PC-3 (cell line): ENCODE measurements around the gene MAD1L1. TPM values are rescaled to one million over a fixed set of nuclear protein-coding genes. Genes with fewer than 3 reads are reported as not detected.
A peak's percentile ranks its signal among the peaks of the same experiment; 100 is the strongest.

Experiments used
- ATAC-seq: fragments of 200-7000 bp; cut with Tn5 transposase; 2 replicates; pipeline ENCODE4 v1.9.1; 2020; ENCODE audit warnings: mild to moderate bottlenecking, moderate library complexity
- BruUV-seq: library from RNA; stranded (reverse); fragments of 400-500 nt; replicated peaks from 2 replicates; lab custom pipeline; 2021; lab: Mats Ljungman, UMichigan
- CTCF ChIA-PET: fragments of 300-600 bp; sonication (Branson Sonifier 250); formaldehyde crosslinking; loops from one replicate; lab custom pipeline; 2022; ENCODE audit warnings: antibody characterized with exemption; lab: Charles Lee
- POLR2A ChIA-PET: fragments of 300-600 bp; sonication (Branson Sonifier 250); formaldehyde crosslinking; loops from one replicate; lab custom pipeline; 2022; ENCODE audit warnings: antibody characterized with exemption; ENCODE audit not compliant: unreplicated experiment; lab: Charles Lee
- DNase-seq: peaks from one replicate; pipeline ENCODE4 v3.0.0-alpha.2; 2015
- H2AFZ ChIP-seq: fragments of 300-600 bp; sonication (generic); 2 replicates; pipeline ENCODE4 v1.6.0; 2016; ENCODE audit warnings: antibody characterized with exemption, low read length
- H3F3A ChIP-seq: fragments of 300-600 bp; sonication (generic); one replicate; pipeline ENCODE4 v1.6.0; 2017; ENCODE audit warnings: antibody characterized with exemption, low read length, control low read depth, mild to moderate bottlenecking; ENCODE audit not compliant: unreplicated experiment
- H3K27ac ChIP-seq: fragments of 300-600 bp; sonication (generic); 2 replicates; pipeline ENCODE4 v1.5.1; 2016; ENCODE audit warnings: mild to moderate bottlenecking, low read length
- H3K27me3 ChIP-seq: fragments of 300-600 bp; sonication (generic); 2 replicates; pipeline ENCODE4 v1.6.1; 2016; ENCODE audit warnings: low read length, mixed read lengths
- H3K36me3 ChIP-seq: fragments of 300-600 bp; sonication (generic); 2 replicates; pipeline ENCODE4 v1.6.1; 2016; ENCODE audit warnings: low read depth, mixed run types, low read length, mixed read lengths
- H3K4me1 ChIP-seq: fragments of 300-600 bp; sonication (generic); 2 replicates; pipeline ENCODE4 v1.5.1; 2016; ENCODE audit warnings: low read length; ENCODE audit not compliant: insufficient read depth
- H3K4me2 ChIP-seq: fragments of 300-600 bp; sonication (generic); 2 replicates; pipeline ENCODE4 v1.6.0; 2016; ENCODE audit warnings: low read length
- H3K4me3 ChIP-seq: fragments of 300-600 bp; sonication (generic); 2 replicates; pipeline ENCODE4 v1.5.1; 2016; ENCODE audit warnings: mild to moderate bottlenecking, low read length, mixed read lengths
- H3K79me2 ChIP-seq: fragments of 300-600 bp; sonication (generic); 2 replicates; pipeline ENCODE4 v1.6.1; 2017; ENCODE audit warnings: low read length, mixed read lengths
- H3K9ac ChIP-seq: fragments of 300-600 bp; sonication (generic); 2 replicates; pipeline ENCODE4 v1.6.0; 2016; ENCODE audit warnings: mild to moderate bottlenecking, low read length
- H3K9me2 ChIP-seq: fragments of 300-600 bp; sonication (generic); replicated peaks from 2 replicates; pipeline ENCODE4 v1.6.1; 2016; ENCODE audit warnings: mixed run types, low read length, mixed read lengths
- H3K9me3 ChIP-seq: fragments of 300-600 bp; sonication (generic); 2 replicates; pipeline ENCODE4 v1.6.1; 2016; ENCODE audit warnings: low read length, mixed read lengths
- H4K20me1 ChIP-seq: fragments of 300-600 bp; sonication (generic); 2 replicates; pipeline ENCODE4 v1.6.1; 2016; ENCODE audit warnings: low read length, mixed read lengths
- CTCF ChIP-seq: fragments of 300-600 bp; sonication (generic); conservative IDR thresholded peaks from 2 replicates; pipeline ENCODE4 v1.5.1; 2017; ENCODE audit warnings: antibody characterized with exemption, low read depth, mild to moderate bottlenecking, low read length
- EZH2 ChIP-seq: fragments of 300-600 bp; sonication (generic); IDR thresholded peaks from one replicate; pipeline ENCODE4 v1.6.1; 2017; ENCODE audit warnings: antibody characterized with exemption, mild to moderate bottlenecking, low read length; ENCODE audit not compliant: unreplicated experiment
- EZH2phosphoT487 ChIP-seq: fragments of 300-600 bp; sonication (generic); IDR thresholded peaks from 2 replicates; pipeline ENCODE4 v1.6.1; 2018; ENCODE audit warnings: mild to moderate bottlenecking, antibody characterized with exemption, low read length, borderline replicate concordance
- intact Hi-C: fragments of 100-400 bp; cut with micrococcal nuclease; formaldehyde crosslinking; loops from 2 replicates; pipeline ENCODE4 v1.9.0; 2023
- total RNA-seq: library from RNA; depleted of rRNA; stranded (reverse); fragments of >200 nt; gene quantifications from 2 replicates; pipeline ENCODE4 v1.2.3, GENCODE V29; 2014

MAD1L1 gene
- total RNA-seq, 1 experiment from 2014 or later, result 88.4 TPM

GRCh38 chr7:1928645-1929348 lies 303.9 kb downstream of the MAD1L1 start:
- DNase-seq (no peak), ATAC-seq (peak; percentile 18)
- no peaks in the 10 kb centered on the region for H3K79me2 ChIP-seq
- ChIA-PET POLR2A (no interaction called here), CTCF (no interaction called here)
- H3K36me3 ChIP-seq, result no peaks in the 10 kb centered on the region
- H3K27me3 ChIP-seq, result no peaks in the 10 kb centered on the region
- no peak overlapping the region for H3K9ac ChIP-seq
- intact Hi-C loops, result no loop called here
- no peaks in the 10 kb centered on the region for H3K9me2 ChIP-seq
- TF ChIP-seq EZH2, result no peak
- H3F3A ChIP-seq, result no peaks in the 10 kb centered on the region
- H3K4me1 ChIP-seq, result no peaks in the 10 kb centered on the region
- H2AFZ ChIP-seq, result no peak overlapping the region
- no TSS peak for BruUV-seq
- H4K20me1 ChIP-seq, result no peaks in the 10 kb centered on the region
- no peaks in the 10 kb centered on the region for H3K9me3 ChIP-seq
- H3K27ac ChIP-seq, result no peak overlapping the region
- no peak overlapping the region for H3K4me3 ChIP-seq
- no peak overlapping the region for H3K4me2 ChIP-seq

DNA sequence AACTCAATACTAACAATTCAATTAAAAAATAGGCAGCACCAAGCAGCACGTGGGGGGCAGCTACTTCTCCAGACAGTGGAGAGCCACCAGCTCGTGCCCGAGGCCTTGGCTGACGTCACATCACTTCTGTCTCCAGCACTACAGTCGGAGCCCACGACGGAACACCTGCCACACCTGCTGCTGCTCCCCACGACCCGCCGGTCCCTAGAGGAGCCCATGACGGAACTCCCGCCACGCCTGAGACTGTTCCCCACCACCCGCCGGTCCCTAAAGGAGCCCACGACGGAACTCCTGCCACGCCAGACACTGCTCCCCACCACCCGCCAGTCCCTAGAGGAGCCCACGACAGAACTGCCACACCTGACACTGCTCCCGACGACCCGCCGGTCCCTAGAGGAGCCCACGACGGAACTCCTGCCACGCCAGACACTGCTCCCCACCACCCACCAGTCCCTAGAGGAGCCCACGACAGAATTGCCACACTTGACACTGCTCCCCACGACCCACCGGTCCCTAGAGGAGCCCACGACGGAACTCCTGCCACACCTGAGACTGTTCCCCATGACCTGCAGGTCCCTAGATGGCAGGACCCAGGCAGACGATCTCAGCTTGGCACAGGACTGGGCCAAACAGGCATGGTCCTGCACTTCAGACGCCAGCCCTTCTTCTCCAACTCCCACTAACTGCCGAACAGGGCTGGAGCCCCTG lies 304.7 kb downstream of the MAD1L1 start:
- H3K9me2 ChIP-seq, result no peaks in the 10 kb centered on the region
- H3K36me3 ChIP-seq, result no peaks in the 10 kb centered on the region
- no peak for TF ChIP-seq CTCF
- TF ChIP-seq EZH2, result no peak
- TF ChIP-seq EZH2phosphoT487, result no peak
- no peak for DNase-seq
- ChIA-PET CTCF (no interaction called here), POLR2A (no interaction called here)
- H2AFZ ChIP-seq, result no peak overlapping the region
- no peaks in the 10 kb centered on the region for H3K4me1 ChIP-seq
- intact Hi-C loops, result no loop called here
- H3K27ac ChIP-seq, result no peak overlapping the region
- H4K20me1 ChIP-seq, result no peaks in the 10 kb centered on the region
- no TSS peak for BruUV-seq
- no peak overlapping the region for H3K9ac ChIP-seq
- ATAC-seq, result no peak
- no peaks in the 10 kb centered on the region for H3K9me3 ChIP-seq
- no peak overlapping the region for H3K4me3 ChIP-seq
- no peaks in the 10 kb centered on the region for H3K79me2 ChIP-seq
- no peaks in the 10 kb centered on the region for H3F3A ChIP-seq
- no peak overlapping the region for H3K4me2 ChIP-seq
- no peaks in the 10 kb centered on the region for H3K27me3 ChIP-seq

DNA sequence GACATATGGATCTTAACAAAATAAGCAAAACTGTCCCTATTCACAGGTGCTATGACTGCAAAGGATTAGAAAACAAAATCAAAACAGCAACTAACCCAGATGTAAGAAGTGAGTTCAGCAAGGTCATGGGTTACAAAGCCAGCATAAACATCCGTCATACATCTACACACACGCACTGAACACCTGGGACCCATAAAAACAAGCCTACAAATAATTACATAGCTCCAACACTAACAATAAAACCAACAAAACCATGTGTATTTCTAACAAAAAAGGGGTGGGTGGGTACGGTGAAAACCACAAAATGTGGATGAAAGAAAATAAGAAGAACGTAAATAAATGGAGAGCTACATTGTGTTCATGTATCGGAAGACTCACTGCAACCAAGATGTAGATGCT lies 305.8 kb downstream of the MAD1L1 start:
- H3K79me2 ChIP-seq, result no peaks in the 10 kb centered on the region
- POLR2A ChIA-PET, result no interaction called here

More for the DNA sequence above, 305.8 kb downstream of the MAD1L1 start:
- Histone ChIP-seq H3F3A (no peaks in the 10 kb centered on the region), H4K20me1 (no peaks in the 10 kb centered on the region), H3K4me3 (no peak overlapping the region), H3K9ac (no peak overlapping the region), H3K9me2 (no peaks in the 10 kb centered on the region), H3K27me3 (no peaks in the 10 kb centered on the region), H3K4me1 (peaks cover 6% of the 10 kb centered on the region; the same call in 1 of the 2 replicates), H3K27ac (no peak overlapping the region), H3K36me3 (no peaks in the 10 kb centered on the region), H2AFZ (no peak overlapping the region), H3K4me2 (no peak overlapping the region), H3K9me3 (no peaks in the 10 kb centered on the region)
- no peak for ATAC-seq
- DNase-seq, result no peak
- BruUV-seq, result no TSS peak
- intact Hi-C loops, result no loop called here
- CTCF ChIA-PET, result interaction anchor here (0.6 kb wide), 1 partner anchor 37 kb away, joined by 3 read pairs; no protein-coding TSS in a partner anchor
- TF ChIP-seq CTCF (no peak), EZH2 (no peak), EZH2phosphoT487 (no peak)
